HUES64 (cell line): ENCODE measurements around the gene PLAC8.

Experiments
- H3K27ac ChIP-seq: 2 replicates; pipeline ENCODE4 v1.7.0; 2013; ENCODE audit warnings: low read depth, low read length, inconsistent platforms
- H3K27me3 ChIP-seq: 2 replicates; pipeline ENCODE4 v1.6.1; 2013; ENCODE audit warnings: mild to moderate bottlenecking, low read length; ENCODE audit not compliant: insufficient read depth
- H3K36me3 ChIP-seq: 2 replicates; pipeline ENCODE4 v1.6.1; 2013; ENCODE audit warnings: mild to moderate bottlenecking, low read length; ENCODE audit not compliant: insufficient read depth
- H3K4me1 ChIP-seq: 2 replicates; pipeline ENCODE4 v1.6.1; 2013; ENCODE audit warnings: mild to moderate bottlenecking, low read length, moderate library complexity; ENCODE audit not compliant: insufficient read depth
- H3K4me3 ChIP-seq: 2 replicates; pipeline ENCODE4 v1.5.1; 2013; ENCODE audit warnings: mild to moderate bottlenecking, low read length, moderate library complexity
- H3K9ac ChIP-seq: 2 replicates; pipeline ENCODE4 v1.6.1; 2013; ENCODE audit warnings: mild to moderate bottlenecking, low read depth, low read length
- H3K9me3 ChIP-seq: 2 replicates; pipeline ENCODE4 v1.6.1; 2013; ENCODE audit warnings: low read depth, low read length; ENCODE audit not compliant: insufficient read depth
- WGBS: fragments of 150-250, 120-280 bp; methylation state at CpG from one replicate; pipeline ENCODE4 v1.1.7; 2013; ENCODE audit warnings: missing lambda C conversion rate; 5-methylcytosine and 5-hydroxymethylcytosine counted together

The PLAC8 gene

DNA sequence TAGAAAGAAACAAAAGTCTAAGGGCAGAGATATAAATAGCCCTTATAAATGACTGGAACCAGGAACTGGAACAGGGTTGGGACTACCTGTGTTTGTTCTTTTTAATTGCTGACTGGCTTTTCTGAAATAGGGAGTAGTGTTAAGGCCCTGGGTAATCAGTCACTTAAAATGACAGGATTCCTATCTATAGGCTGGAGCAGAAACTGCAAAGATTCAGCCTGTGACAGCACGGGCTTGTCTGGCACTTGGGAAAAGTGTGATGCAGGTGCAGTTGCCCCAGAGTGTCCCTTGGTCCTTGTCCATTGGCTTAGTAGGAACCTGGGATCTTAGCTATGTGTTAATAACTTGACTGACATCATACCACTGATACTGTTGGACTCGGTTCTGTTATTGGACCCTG lies 14.7 kb upstream of the PLAC8 start:
- 90% methylated on average over 2 of the region's 2 CpGs for WGBS
- H3K27me3 ChIP-seq: no peaks in the 10 kb centered on the region
- no peak overlapping the region for H3K4me3 ChIP-seq
- H3K9me3 ChIP-seq: 0 out of 2 replicates have a peak, but pooled peaks cover 3% of the 10 kb centered on the region
- no peaks in the 10 kb centered on the region for H3K4me1 ChIP-seq
- no peak overlapping the region for H3K9ac ChIP-seq
- H3K27ac ChIP-seq: no peak overlapping the region
- no peaks in the 10 kb centered on the region for H3K36me3 ChIP-seq

DNA sequence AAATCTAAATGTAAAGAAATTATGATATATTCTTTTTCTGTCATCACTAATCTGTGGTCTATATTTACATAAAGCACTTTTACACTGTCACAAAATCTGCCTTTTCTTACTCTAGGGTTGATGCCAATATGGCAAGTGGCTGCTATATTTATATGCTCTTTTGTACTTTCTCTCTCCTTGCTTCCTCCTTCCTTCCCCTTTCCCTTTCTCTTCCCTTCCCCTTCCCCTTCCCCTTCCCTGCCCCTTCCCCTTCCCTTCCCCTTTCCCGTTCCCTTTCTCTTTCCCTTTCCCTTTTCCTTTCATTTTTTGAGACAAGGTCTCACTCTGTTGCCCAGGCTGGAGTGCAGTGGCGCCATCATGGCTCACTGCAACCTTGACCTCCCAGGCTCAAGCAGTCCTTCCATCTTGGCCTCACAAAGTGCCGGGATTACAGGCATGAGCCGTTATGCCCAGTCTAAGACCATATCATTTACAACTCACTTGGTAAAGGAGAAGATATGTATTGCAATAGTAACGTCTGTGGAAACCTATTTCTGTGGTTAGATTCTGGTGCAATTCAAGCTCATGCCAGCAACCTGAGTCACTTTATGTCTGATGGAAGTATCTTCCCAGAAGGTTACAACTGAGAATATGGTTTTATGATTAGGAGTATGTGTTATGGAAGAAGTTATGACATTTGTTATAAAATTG lies 13.9 kb upstream of the PLAC8 start:
- WGBS: 93% methylated on average over 4 of the region's 5 CpGs
- H3K27ac ChIP-seq: no peak overlapping the region
- H3K27me3 ChIP-seq: no peaks in the 10 kb centered on the region
- H3K4me1 ChIP-seq: no peaks in the 10 kb centered on the region
- peaks cover 3% of the 10 kb centered on the region; the same call in 1 of the 2 replicates for H3K9me3 ChIP-seq
- no peak overlapping the region for H3K4me3 ChIP-seq
- H3K36me3 ChIP-seq: no peaks in the 10 kb centered on the region
- H3K9ac ChIP-seq: no peak overlapping the region

DNA sequence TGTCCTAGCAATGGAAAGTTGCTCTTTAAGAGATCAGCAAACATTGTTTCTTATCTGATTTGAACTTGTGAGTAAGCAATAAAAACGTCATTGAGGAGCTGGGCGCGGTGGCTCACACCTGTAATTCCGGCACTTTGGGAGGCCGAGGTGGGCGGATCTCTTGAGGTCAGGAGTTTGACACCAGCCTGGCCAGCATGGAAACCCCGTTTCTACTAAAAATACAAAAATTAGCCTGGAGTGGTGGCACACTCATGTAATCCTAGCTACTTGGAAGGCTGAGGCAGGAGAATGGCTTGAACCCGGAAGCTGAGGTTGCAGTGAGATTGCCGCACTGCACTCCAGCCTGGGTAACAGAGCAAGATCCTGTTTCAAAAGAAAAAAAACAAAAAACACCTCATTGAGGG lies 11.2 kb upstream of the PLAC8 start:
- Histone ChIP-seq H3K9me3 (peaks cover 11% of the 10 kb centered on the region; the same call in 1 of the 2 replicates), H3K27me3 (no peaks in the 10 kb centered on the region), H3K9ac (no peak overlapping the region), H3K4me3 (no peak overlapping the region), H3K27ac (no peak overlapping the region), H3K36me3 (no peaks in the 10 kb centered on the region), H3K4me1 (no peaks in the 10 kb centered on the region)
- WGBS: 95% methylated on average over 9 of the region's 9 CpGs

DNA sequence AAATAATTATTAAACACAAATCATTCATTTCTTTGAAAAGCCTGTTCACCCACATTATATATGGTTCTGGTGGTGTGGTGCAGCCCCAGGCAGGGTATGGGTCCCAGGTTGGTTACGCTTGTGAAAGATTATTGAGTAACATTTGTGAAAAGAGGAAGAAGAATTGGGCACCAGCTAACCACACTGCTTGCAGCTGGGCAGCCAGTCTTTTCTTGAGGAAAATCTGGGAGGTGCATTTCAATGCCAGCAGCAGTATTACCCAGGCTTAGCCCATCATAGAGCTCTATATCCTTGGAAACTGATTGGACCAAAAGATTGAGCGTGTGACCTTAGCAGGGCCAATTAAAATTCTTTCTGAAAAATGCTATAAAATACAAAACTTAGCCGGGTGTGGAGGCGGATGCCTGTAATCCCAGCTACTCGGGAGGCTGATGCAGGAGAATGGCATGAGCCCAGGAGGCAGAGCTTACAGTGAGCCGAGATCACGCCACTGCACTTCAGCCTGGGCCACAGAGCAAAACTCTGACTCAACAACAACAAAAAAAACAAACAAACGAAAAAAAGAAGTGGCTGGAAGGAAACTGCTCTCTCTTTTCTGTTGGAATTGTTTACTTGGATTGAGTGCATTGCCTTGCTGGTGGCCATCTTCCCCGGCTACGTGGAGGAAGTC lies 9.7 kb upstream of the PLAC8 start:
- whole genome bisulfite sequencing: 86% methylated on average over 10 of the region's 10 CpGs
- H3K9ac ChIP-seq: no peak overlapping the region
- H3K36me3 ChIP-seq: no peaks in the 10 kb centered on the region
- peaks cover 11% of the 10 kb centered on the region; the same call in 1 of the 2 replicates for H3K9me3 ChIP-seq
- H3K27ac ChIP-seq: no peak overlapping the region
- no peaks in the 10 kb centered on the region for H3K4me1 ChIP-seq
- H3K4me3 ChIP-seq: no peak overlapping the region
- no peaks in the 10 kb centered on the region for H3K27me3 ChIP-seq

DNA sequence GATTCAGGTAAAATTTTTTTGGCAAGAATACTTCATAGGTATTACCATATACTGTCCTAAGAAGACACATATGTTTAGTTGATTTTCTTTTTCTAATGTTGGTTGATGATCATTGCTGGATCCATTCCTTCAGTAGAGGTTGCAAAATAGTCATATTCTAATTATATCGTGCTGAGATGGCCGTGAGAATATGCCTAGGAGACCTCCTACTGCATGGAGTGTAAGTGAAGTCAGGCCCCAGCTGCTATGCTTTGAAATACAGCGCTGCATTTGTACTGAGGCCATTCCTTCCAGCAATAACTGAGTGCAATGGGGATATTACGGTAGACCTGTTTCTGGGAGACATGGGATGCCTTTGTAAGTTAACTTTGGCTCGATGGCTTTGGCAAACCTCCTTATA lies 6.7 kb upstream of the PLAC8 start:
- no peaks in the 10 kb centered on the region for H3K36me3 ChIP-seq
- WGBS: 96% methylated on average over 5 of the region's 5 CpGs
- no peak overlapping the region for H3K27ac ChIP-seq
- H3K4me3 ChIP-seq: no peak overlapping the region
- H3K9me3 ChIP-seq: peaks cover 9% of the 10 kb centered on the region; the same call in 1 of the 2 replicates
- H3K27me3 ChIP-seq: no peaks in the 10 kb centered on the region
- no peak overlapping the region for H3K9ac ChIP-seq
- no peaks in the 10 kb centered on the region for H3K4me1 ChIP-seq

DNA sequence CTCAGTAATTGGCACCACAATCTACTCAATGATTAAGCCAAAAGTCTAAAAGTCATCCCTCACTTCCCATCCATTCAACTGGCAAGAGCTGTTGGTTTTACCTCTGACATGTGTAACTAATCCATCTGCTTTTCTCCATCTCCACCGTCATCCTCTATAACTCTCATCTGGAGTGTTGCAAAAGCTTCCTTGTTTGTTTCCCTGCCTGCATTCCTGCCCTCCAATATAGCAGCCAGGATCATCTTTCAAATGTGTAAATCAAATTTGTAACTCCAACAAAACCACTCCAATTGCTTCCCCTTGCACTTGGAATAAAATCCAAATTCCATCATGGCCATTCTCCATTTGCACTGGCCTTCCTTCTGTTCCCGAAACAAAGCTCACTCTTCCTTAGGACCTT lies 4.3 kb upstream of the PLAC8 start:
- 89% methylated on average over 2 of the region's 2 CpGs for WGBS
- Histone ChIP-seq H3K27ac (no peak overlapping the region), H3K36me3 (no peaks in the 10 kb centered on the region), H3K4me1 (peaks cover 22% of the 10 kb centered on the region), H3K4me3 (no peak overlapping the region), H3K9ac (no peak overlapping the region), H3K9me3 (peaks cover 8% of the 10 kb centered on the region; the same call in 1 of the 2 replicates), H3K27me3 (no peaks in the 10 kb centered on the region)

DNA sequence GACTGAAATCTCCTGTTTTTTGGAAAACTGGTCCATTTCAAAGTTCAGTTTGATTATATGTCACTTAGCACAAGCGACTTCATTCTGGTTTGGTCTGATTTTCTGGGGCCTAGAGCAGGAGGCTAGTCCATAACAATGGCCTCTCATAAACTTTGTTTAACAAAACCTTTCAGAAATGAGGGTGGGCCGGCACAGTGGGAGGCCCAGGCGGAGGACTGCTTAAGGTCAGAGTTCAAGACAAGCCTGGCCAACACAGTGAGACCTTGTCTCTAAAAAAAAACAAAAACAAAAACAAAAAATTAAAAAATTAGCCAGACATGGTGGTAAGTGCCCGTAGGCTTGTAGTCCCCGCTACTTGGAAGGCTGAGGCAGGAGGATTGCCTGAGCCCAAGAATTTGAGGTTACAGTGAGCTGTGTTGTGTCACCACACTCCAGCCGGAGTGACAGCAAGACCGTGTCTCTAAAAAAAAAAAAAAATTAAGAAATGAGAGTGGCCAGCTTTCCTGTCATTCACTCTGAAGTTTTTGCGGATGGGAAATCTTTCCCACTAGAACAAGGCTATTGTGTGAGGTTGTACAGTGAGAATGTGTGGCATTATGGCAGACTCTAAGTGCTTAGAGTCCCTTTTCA lies 1.2 kb upstream of the PLAC8 start:
- WGBS: 62% methylated on average over 8 of the region's 8 CpGs
- Histone ChIP-seq H3K9me3 (no peaks in the 10 kb centered on the region), H3K36me3 (no peaks in the 10 kb centered on the region), H3K4me3 (no peak overlapping the region), H3K9ac (no peak overlapping the region), H3K27ac (peak overlapping the region; percentile 63; the same call in 1 of the 2 replicates), H3K27me3 (no peaks in the 10 kb centered on the region), H3K4me1 (peaks cover 22% of the 10 kb centered on the region)

DNA sequence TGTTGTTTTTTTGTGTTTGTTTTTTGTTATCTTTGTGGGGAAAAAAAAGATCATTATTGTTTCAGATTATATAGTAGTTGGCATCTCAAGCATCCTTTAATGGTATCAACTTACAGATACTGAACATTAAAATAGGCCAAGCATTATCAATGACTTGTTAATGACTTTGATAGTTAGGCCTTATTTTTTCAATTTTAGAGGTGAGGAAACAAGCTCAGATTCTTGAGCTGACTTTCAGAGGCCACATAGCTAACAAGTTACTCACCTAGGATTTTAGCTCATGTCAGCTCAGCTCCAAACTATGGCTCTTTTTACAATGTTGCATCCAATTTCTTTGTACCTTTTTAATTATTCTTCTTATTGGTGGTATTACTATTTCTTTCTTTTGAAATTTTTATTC lies 471 bp upstream of the PLAC8 start:
- no peak overlapping the region for H3K9ac ChIP-seq
- 0 out of 2 replicates have a peak overlapping the region, but pooled peaks have one; percentile 63 for H3K27ac ChIP-seq
- no peak overlapping the region for H3K4me3 ChIP-seq
- H3K27me3 ChIP-seq: peaks cover 2% of the 10 kb centered on the region; the same call in 1 of the 2 replicates
- H3K9me3 ChIP-seq: no peaks in the 10 kb centered on the region
- H3K4me1 ChIP-seq: peaks cover 25% of the 10 kb centered on the region
- H3K36me3 ChIP-seq: no peaks in the 10 kb centered on the region

DNA sequence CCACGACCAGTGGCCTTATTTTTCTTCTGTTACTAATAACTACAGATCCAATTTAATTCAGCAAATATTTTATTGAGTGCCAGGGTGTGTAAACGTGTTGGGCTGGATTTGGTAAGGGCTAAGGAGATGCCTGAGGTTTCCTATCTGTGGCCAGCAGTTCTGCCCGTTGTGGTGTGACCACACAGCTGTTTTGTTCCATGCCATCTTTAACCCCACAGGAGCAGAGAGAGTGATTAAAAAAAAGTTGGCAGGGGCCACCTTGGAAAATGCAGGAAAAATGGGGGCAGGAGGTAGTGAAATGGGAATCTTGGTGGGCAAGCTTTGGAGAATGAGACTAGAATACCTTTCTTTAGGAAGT lies 1.1 kb downstream of the PLAC8 start:
- H3K4me1 ChIP-seq: peaks cover 29% of the 10 kb centered on the region
- no peaks in the 10 kb centered on the region for H3K36me3 ChIP-seq
- no peak overlapping the region for H3K9ac ChIP-seq
- H3K4me3 ChIP-seq: no peak overlapping the region
- H3K27me3 ChIP-seq: peaks cover 17% of the 10 kb centered on the region
- no peak overlapping the region for H3K27ac ChIP-seq
- H3K9me3 ChIP-seq: no peaks in the 10 kb centered on the region
- WGBS: 90% methylated on average over 3 of the region's 3 CpGs

DNA sequence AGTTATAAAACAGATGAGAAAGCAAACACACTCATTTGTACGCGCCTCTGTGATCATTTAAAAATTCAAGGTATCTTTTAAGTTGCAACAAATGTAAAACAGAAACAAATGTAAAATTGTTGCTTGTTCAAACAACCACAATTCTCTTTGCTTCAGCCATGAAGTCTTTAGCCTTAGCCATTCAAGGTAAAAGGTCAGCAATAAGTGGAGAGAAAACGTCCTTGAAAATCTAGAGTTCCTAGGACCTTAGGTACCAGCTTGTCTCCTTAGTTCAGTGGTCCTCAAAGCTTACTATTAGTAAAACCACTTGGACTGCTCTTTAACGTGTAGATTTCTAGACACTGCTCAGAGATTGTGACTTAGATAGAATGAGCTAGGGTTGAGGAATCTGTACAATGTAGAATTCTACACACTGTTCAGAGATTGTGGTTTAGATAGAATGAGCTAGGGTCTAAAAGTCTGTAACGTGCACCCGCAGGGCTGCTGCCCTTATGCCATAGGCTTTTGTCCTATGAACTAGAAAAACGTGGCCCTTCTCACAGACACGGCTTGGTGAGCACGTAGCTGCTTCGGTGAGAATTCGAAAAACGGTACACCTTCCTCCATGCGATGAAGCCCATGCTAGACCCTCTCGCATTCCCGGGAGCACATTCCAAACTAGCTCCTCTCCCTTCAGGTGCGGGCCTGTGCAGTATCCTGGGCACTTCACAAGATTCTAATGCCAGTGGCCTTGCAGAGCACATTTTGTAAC lies 1.7 kb downstream of the PLAC8 start:
- H3K36me3 ChIP-seq: no peaks in the 10 kb centered on the region
- WGBS: 91% methylated on average over 15 of the region's 16 CpGs
- peaks cover 29% of the 10 kb centered on the region for H3K4me1 ChIP-seq
- H3K9me3 ChIP-seq: no peaks in the 10 kb centered on the region
- H3K27me3 ChIP-seq: peaks cover 20% of the 10 kb centered on the region
- H3K27ac ChIP-seq: no peak overlapping the region
- H3K4me3 ChIP-seq: no peak overlapping the region
- no peak overlapping the region for H3K9ac ChIP-seq

DNA sequence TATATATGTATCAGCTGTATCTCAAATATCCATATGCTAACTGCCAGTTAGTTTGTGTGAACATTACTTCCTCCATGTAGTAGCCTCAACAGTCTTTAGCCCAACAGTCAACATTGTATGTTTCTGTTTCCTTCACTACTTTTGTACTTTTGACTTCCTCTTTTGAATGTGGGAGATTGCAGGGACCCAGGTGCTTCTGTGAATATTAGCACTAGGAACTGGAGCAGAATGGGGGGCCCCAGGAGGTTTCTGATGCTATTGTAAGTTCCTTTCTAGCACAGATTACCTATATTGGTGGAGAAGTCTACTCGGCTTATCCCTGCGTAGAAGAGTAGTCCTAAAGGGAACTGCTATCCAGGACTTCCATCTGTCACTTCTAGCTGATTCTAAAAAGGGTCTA lies 2.3 kb downstream of the PLAC8 start:
- Histone ChIP-seq H3K4me1 (peaks cover 29% of the 10 kb centered on the region), H3K27me3 (peaks cover 20% of the 10 kb centered on the region), H3K4me3 (no peak overlapping the region), H3K9ac (no peak overlapping the region), H3K36me3 (no peaks in the 10 kb centered on the region), H3K9me3 (no peaks in the 10 kb centered on the region), H3K27ac (no peak overlapping the region)
- 91% methylated on average over 2 of the region's 2 CpGs for WGBS
